Dermis microvascular lymphatic vessel endothelial cell (primary cell): ENCODE measurements around the gene LRRC49. TPM values are rescaled to one million over a fixed set of nuclear protein-coding genes. Genes with fewer than 3 reads are reported as not detected.
"Not testable (repeated sequence)": the region's sequence is repeated elsewhere in the genome, so short reads cannot be mapped to it uniquely, and the experiment has no call there.

ENCODE experiments used
- DNase-seq, 2 donors: peaks; one replicate each; pipeline versions ENCODE4 v3.0.0 to v3.0.0-alpha.2; 2010; ENCODE audit warnings: low read depth in 2 of 2
- total RNA-seq: library from RNA; depleted of rRNA; stranded (reverse); fragments of >200 nt; gene quantifications from 2 replicates; pipeline ENCODE4 v1.2.1, GENCODE V29; 2014

LRRC49 gene
- total RNA-seq, 1 donor from 2014 or later: 3.1 TPM

DNA sequence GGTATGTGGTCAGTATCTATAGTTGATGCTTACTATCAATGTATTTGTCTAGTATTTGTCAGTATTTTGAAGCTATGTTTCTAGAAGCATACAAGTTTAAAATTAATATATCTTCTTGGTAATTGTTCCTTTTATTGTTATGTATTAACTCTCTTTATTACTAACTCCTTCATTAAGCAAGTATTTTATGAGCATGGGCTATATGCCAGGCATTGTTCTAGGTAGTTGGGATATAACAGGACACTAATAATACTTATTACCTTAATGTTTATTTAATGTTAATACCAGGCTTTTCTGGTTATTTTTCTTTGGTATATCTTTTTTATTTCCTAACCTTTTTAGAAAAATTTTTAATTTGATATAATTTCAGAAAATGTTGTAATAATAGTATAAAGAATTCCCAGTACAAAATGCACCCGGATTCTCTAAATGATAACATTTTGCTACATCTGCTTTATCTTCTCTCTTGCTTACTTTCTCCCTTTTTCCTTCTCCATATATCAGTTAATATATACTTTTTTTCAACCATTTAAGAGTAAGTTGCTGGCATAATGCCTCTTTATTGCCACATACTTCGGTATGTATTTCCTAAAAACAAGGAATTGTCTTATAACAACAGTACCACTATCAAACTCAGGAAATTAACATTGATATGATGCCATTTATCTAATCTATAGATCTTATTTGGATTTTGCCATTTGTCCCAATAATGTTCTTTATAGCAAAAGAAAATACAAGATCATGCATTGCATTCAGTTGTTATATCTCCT is 30.9 kb downstream of the LRRC49 start:
- DNase-seq: peak in 1 of 2 donors; percentile 10

- not testable (repeated sequence) for DNase-seq
Measured at GRCh38 chr15:70926914-70927313, 34.3 kb downstream of the LRRC49 start.

DNA sequence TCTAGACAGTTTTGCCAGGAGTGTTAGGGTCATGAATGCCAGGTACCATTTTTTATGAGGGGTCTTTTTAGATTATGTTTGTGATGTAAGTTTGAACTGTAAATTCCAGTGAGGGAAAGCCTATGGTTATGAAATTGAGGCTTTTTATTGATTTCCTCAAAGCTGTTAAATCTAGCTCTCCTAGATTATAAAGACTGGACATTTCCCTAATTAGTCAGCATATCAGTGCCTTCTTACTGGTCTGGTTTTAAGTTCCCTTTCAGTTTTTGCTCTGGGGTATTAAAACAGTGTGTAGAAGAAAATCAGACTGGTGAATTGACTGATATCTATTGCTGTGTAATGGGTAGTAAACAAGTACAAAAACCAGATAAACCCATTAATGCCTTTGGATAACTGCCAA is 39.2 kb downstream of the LRRC49 start:
- no peak for DNase-seq

DNA sequence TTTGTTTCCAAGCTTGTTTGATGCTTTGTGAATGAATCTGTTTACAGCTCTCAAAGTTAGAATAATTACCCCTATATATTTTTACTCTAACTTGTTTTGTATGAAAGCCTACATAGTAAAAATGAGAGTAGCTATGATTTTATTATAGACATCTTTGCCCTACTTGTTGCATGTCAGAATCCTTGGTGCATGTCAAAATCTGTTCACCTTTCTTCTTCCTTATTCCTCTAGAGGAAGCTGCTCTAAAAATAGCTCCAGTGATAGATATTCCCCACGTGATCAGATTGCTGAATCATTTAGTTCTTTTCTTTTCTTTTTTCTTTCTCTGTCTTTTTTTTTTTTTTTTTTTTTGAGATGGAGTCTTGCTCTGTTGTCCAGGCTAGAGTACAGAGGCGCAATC is 39.8 kb downstream of the LRRC49 start:
- DNase-seq: no peak

GRCh38 chr15:70933411-70933810 is 40.8 kb downstream of the LRRC49 start:
- no peak for DNase-seq

DNA sequence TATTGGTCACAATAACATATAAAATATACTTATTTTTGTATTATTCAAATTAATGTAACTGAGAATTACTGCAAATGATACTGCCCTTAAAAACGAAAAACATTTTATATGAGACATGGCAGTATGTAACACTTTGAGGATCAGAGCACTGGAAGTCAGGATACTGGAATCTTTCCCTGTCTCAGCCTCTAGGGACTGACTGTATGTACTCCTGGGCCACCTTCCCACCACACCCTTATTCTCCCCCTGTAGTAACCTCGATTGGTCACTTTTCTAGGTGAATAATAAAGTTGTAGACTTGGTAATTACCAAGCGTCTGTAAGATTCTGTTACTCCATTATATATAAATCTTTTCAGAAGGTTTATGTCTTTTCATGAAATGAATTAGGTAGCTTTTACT is 43.0 kb downstream of the LRRC49 start:
- DNase-seq: no peak

DNA sequence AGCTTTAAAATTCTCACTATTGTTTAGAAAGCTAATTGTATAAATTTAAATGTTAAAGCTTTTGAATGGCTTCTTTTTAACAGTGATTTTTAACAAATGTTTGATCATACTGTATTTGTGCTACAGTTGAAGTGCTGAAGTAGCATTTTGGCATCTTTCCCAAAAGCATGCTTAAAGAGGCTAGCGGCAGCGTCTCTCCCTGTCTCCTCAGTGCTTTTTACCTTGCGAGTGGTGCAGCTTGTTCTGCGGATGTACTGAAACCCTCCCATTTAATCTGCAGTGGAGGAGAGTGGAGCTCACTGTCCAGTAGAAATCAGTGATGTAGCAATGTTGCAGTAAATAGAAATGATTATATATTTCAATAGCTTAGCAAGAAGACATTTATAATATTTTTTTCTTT is 43.7 kb downstream of the LRRC49 start:
- DNase-seq: no peak

- not testable (repeated sequence) for DNase-seq
Measured at GRCh38 chr15:70943285-70943684, 50.7 kb downstream of the LRRC49 start.

DNA sequence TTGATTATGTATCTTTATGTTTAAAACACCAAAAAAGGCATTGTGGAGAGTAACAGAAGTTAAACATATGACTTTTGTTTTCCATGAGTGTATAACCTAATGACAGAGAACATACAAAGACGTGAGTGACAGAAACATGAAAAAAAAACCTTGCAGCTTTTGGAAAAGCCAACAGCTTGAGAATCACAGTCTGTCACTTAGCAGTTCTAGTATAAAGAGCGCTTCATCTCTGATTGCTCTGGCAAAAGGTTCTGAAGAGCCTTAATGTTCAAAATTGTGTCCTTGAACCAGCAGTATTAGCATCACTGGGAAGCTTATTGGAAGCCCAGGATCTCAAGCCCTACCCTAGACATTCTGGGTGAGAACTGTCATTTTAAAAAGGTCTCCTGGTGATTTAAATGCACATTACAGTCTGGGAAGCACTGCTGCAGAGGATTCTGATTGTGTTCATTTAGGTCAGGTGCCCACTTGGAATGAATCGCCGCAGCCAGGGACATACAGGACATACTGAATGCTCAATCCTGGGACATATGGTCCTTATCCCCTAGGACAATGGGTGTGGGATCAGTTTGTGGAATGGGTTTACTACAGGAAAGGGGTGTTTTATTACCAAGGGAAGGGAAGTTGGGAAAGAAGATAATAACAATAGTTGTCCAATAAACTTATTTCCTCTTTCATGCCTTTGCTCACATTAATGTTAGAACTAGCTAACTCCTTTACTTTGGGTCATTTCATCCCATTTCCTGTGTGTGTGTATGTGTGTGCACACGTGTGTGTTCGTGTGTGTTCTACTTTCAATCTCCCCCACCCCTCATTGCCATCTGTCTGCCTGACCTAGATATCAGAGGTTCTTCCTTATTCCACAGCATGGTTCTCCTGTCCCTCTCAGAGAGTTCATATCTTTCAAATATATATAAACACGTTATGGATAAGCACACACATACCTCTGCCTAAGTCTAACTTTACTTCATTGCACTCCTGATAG is 55.0 kb downstream of the LRRC49 start:
- peak; percentile 22 to 37 for DNase-seq

DNA sequence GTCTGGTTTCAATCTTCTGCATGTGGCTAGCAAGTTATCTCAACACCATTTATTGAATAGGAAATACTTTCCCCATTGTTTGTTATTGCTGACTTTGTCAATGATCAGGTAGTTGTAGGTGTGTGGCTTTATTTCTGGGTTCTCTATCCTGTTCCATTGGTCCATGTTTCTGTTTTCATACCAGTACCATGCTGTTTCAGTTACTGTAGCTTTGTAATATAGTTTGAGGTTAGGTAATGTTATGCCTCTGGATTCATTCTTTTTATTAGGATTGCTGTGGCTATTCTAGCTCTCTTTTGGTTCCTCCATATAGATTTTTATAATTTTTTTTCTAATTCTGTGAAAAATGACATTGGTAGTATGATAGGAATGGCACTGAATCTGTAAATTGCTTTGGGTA is 58.3 kb downstream of the LRRC49 start:
- no peak for DNase-seq

DNA sequence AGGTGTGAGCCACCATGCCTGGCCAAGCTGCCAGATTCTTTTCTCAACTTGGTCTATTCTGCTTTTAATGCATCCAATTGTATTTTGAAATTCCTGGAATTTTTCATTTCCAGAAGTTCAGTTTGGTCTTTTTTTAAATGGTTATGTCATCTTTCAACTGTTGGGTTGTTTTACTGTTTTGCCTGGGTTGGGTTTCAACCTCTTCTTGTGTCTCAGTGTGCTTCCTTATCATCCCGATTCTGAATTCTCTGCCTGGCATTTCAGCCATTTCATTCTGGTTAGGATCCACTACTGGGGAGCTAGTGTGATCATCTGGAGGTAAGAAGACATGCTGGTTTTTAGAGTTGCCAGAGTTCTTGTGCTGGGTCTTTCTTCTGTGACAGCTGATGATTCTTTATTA is 61.5 kb downstream of the LRRC49 start:
- DNase-seq: no peak

- DNase-seq: no peak
Measured at GRCh38 chr15:70954733-70955132, 62.1 kb downstream of the LRRC49 start.

- DNase-seq: no peak
Measured at GRCh38 chr15:70955151-70955550, 62.5 kb downstream of the LRRC49 start.

DNA sequence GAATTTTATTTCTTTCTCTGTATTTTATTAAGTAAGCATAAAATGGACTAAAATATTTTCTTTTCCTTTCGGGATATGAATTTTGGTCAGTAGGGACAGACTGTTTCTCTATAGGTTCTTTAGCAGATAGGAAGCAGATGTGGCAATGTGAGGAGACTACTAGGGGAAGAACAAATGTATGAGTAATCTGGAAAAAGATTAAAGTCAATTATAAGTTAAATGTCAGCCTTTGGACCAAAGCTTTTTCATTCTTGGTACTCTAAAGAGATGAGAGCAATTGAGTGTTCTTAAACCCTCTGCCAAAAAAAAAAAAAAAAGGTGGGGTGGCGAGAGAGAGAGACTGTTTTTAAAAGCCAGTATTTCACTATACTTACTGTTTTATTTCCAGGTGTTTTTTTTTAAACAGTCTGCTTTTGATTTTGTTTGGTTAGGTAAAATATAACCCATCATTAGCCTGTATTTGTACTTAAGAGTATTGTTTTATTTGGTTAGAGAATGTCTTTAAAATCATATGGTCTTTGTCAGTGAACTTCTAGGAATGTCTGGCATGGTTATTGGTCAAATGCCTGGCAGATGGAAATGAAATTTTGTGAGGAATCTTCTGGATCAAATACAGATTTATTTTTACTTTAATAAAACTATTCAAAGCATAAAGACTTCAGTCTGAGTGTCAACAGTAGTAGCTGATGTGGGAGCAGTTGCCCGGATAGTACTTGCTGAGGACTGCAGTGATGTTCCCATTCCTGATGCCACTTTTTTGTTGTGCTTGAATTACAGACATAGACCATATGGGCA is 63.8 kb downstream of the LRRC49 start:
- no peak for DNase-seq

GRCh38 chr15:70962084-70962483 is 69.5 kb downstream of the LRRC49 start:
- DNase-seq: no peak

DNA sequence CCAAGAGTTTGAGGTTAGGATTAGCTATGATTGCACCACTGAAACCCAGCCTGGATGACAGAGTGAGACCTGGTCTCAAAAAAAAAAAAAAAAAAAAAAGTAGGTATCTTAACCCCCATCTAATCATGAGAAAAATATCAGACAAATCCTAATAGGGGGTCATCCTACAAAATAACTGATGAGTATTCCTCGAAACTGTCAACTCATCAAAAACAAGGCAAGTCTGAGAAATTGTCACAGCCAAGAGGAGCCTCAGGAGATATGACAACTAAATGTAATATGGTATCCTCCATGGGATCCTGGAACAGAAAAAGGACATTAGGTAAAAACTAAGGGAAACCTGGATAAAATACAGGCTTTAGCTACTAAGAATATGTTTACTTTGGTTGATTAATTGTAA is 70.6 kb downstream of the LRRC49 start:
- DNase-seq: no peak

DNA sequence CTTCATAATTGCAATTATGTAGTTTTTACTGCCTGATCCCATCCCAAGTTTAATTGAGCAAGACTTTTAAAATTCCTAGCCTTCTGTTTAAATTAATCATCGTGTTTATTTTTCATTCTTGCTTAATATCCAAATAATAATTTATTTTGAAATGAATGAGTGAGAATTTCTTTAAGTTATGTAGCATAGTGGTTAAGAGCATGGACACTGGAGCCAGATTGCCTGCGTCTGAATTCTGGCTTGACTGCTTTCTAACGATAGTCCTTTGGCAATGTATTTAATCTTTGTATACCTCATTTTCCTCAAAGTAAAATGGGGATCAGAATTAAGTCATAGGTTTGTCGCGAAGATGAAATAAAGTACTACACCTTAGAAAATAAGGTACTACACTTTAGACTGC is 71.4 kb downstream of the LRRC49 start:
- no peak for DNase-seq

DNA sequence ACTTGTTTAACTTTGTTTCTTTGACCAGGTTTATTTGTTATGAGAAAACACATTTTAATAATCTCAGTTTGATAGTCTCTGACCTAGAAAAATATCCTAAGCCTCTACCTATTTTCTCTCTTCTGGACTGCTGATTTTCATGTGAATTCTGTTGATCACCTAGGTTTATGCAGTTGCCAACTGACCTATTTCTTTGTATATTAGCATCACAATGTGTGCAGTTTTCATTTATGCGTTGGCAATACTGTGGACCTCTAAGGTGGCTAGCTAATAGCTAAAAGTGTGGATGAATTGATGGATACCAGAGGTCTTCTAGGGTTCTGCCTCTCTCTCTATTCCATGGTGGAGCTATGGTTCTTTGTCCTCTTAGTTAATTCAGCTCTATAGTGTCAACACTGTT is 72.1 kb downstream of the LRRC49 start:
- no peak for DNase-seq

DNA sequence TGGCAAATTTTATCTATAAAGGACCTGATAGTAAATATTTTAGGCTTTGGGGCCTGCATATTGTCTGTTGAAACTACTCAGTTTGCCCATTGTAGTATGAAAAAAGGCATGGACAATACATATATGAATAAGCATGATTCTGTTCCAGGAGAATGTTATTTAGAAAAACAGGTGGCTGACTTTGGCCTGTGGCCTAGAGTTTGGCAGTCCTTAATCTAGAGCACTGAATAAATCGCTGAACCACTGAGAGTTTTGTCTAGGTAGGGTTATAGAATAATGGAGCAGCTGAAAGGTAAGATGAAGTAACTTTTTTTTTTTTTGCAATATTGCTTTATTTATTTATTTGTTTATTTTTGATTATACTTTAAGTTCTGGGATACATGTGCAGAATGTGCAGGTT is 75.0 kb downstream of the LRRC49 start:
- DNase-seq: no peak

- peak; percentile 70 to 75 for DNase-seq
Measured at GRCh38 chr15:70974004-70974832, 81.6 kb downstream of the LRRC49 start.

DNA sequence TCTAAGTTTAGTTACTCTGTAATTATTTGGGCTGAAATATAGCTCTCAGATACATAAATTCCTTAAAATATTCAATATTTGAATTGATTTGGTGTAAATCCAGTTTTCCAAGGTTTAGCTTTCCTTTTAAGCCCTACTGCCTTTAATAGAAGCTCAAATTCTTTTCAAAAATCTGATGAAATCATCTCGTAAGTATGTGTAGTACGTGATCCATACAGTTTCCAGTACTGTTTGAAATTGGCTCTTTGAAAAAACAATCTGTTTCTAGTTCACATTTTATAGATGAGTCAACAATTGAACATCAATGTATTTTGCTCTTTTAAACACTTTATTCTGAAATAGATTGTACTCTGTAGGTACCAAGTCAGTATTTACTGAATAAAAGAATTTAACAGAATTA is 84.2 kb downstream of the LRRC49 start:
- DNase-seq: no peak
